AG04450 (cell line): ENCODE measurements around the gene PDE3A. TPM values are rescaled to one million over a fixed set of nuclear protein-coding genes. Genes with fewer than 3 reads are reported as not detected.

ENCODE experiments used
- CTCF ChIA-PET: fragments of 300-600, 350-600 bp; formaldehyde crosslinking; extraction: SDS; loops from one replicate; lab custom pipeline; 2022; ENCODE audit warnings: antibody characterized with exemption, inconsistent platforms; lab: Charles Lee
- POLR2A ChIA-PET: fragments of 350-600 bp; formaldehyde crosslinking; extraction: SDS; loops from one replicate; lab custom pipeline; 2021; ENCODE audit warnings: antibody characterized with exemption, inconsistent platforms; lab: Yijun Ruan, JAX
- DNase-seq: peaks from one replicate; pipeline ENCODE4 v3.0.0-alpha.2; 2011; ENCODE audit warnings: low read depth, low spot score
- H3K27ac ChIP-seq: one replicate; pipeline ENCODE4 v1.5.1; 2012; ENCODE audit warnings: low read depth, low read length, control low read depth
- H3K27me3 ChIP-seq: one replicate; pipeline ENCODE4 v1.6.0; 2012; ENCODE audit warnings: low read length; ENCODE audit not compliant: control insufficient read depth, insufficient read depth
- H3K4me3 ChIP-seq: 2 replicates; pipeline ENCODE4 v1.5.1; 2011; ENCODE audit warnings: mild to moderate bottlenecking, low read depth, low read length, control low read depth
- H3K9me3 ChIP-seq: 2 replicates; pipeline ENCODE4 v1.5.1; 2012; ENCODE audit warnings: low read length; ENCODE audit not compliant: control insufficient read depth, insufficient read depth
- CTCF ChIP-seq: IDR thresholded peaks from 2 replicates; pipeline ENCODE4 v1.5.1; 2011; ENCODE audit warnings: low read depth, low read length, control low read depth, inconsistent platforms
- polyA plus RNA-seq: library from polyadenylated mRNA; depleted of rRNA; stranded (reverse); fragments of >200 nt; gene quantifications from 2 replicates; pipeline ENCODE4 v1.2.3, GENCODE V29; 2011

The PDE3A gene
- polyA plus RNA-seq, 1 experiment, result 0.10 TPM

GRCh38 chr12:20432290-20432689, 64.0 kb downstream of the PDE3A start:
- ChIA-PET CTCF (no interaction called here), POLR2A (no interaction called here)
- no peak for TF ChIP-seq CTCF
- H3K27ac ChIP-seq, result no peak overlapping the region
- H3K9me3 ChIP-seq, result no peaks in the 10 kb centered on the region
- no peak for DNase-seq
- H3K4me3 ChIP-seq, result no peak overlapping the region
- H3K27me3 ChIP-seq, result no peaks in the 10 kb centered on the region

GRCh38 chr12:20434996-20435395, 66.7 kb downstream of the PDE3A start:
- Histone ChIP-seq H3K27ac (no peak overlapping the region), H3K27me3 (no peaks in the 10 kb centered on the region), H3K4me3 (no peak overlapping the region), H3K9me3 (no peaks in the 10 kb centered on the region)
- CTCF ChIA-PET, result no interaction called here
- POLR2A ChIA-PET, result no interaction called here
- no peak for DNase-seq
- TF ChIP-seq CTCF, result no peak

- ChIA-PET POLR2A (no interaction called here), CTCF (no interaction called here)
- TF ChIP-seq CTCF, result no peak
- Histone ChIP-seq H3K4me3 (no peak overlapping the region), H3K27ac (no peak overlapping the region), H3K27me3 (no peaks in the 10 kb centered on the region), H3K9me3 (no peaks in the 10 kb centered on the region)
- DNase-seq, result no peak
Observed at GRCh38 chr12:20436316-20436715, 68.0 kb downstream of the PDE3A start.

GRCh38 chr12:20438299-20438779, 70.0 kb downstream of the PDE3A start:
- ChIA-PET CTCF (interaction anchor here (1.7 kb wide), 1 partner anchor 163 kb away, joined by 7 read pairs; no protein-coding TSS in a partner anchor), POLR2A (no interaction called here)
- H3K27me3 ChIP-seq, result no peaks in the 10 kb centered on the region
- no peak for DNase-seq
- no peak for TF ChIP-seq CTCF
- H3K4me3 ChIP-seq, result no peak overlapping the region
- no peak overlapping the region for H3K27ac ChIP-seq
- H3K9me3 ChIP-seq, result no peaks in the 10 kb centered on the region

- no peak overlapping the region for H3K4me3 ChIP-seq
- H3K27ac ChIP-seq, result no peak overlapping the region
- no peaks in the 10 kb centered on the region for H3K9me3 ChIP-seq
- no peak for TF ChIP-seq CTCF
- CTCF ChIA-PET, result no interaction called here
- POLR2A ChIA-PET, result no interaction called here
- no peak for DNase-seq
- H3K27me3 ChIP-seq, result no peaks in the 10 kb centered on the region
Observed at GRCh38 chr12:20439626-20440025, 71.3 kb downstream of the PDE3A start.
